Muscle of leg (tissue), 11 donors: ENCODE measurements around the gene TGFBR3. TPM values are rescaled to one million over a fixed set of nuclear protein-coding genes. Genes with fewer than 3 reads are reported as not detected.

Experiments used
- DNase-seq: peaks from one replicate; pipeline ENCODE4 v3.0.0; 2013
- H3K27ac ChIP-seq: one replicate; pipeline ENCODE4 v1.5.1; 2013; ENCODE audit warnings: mild to moderate bottlenecking, low read length, control low read depth
- H3K27me3 ChIP-seq: one replicate; pipeline ENCODE4 v1.6.1; 2013; ENCODE audit warnings: low read length; ENCODE audit not compliant: control insufficient read depth, insufficient read depth
- H3K36me3 ChIP-seq: one replicate; pipeline ENCODE4 v1.6.1; 2013; ENCODE audit warnings: low read length; ENCODE audit not compliant: control insufficient read depth, insufficient read depth
- H3K4me1 ChIP-seq: one replicate; pipeline ENCODE4 v1.6.1; 2013; ENCODE audit warnings: low read length; ENCODE audit not compliant: control insufficient read depth, insufficient read depth
- H3K4me3 ChIP-seq: one replicate; pipeline ENCODE4 v1.5.1; 2013; ENCODE audit warnings: low read length, control low read depth
- H3K9me3 ChIP-seq: replicated peaks from 2 replicates; pipeline ENCODE4 v1.6.1; 2013; ENCODE audit warnings: low read depth, low read length; ENCODE audit not compliant: control insufficient read depth
- WGBS: methylation state at CpG from one replicate; pipeline ENCODE4 v1.1.5; 2013; ENCODE audit warnings: missing lambda C conversion rate; ENCODE audit not compliant: insufficient coverage; 5-methylcytosine and 5-hydroxymethylcytosine counted together
- polyA plus RNA-seq, 8 donors: library from polyadenylated mRNA; unstranded; fragments of 120-200 nt; gene quantifications; one replicate each; pipeline versions ENCODE4 v1.2.1 to v1.2.3, GENCODE V29; 2013; ENCODE audit warnings: inconsistent platforms in 1 of 8, low replicate concordance in 1 of 8; ENCODE audit not compliant: insufficient read length in 8 of 8, insufficient read depth in 1 of 8
- total RNA-seq: library from RNA; stranded (reverse); fragments of 120-200 nt; gene quantifications from one replicate; pipeline ENCODE4 v1.2.4, GENCODE V29; 2013

The TGFBR3 gene
- total and polyA plus RNA-seq, 9 donors: 20.5 to 45.4 (median 25.3) TPM

DNA sequence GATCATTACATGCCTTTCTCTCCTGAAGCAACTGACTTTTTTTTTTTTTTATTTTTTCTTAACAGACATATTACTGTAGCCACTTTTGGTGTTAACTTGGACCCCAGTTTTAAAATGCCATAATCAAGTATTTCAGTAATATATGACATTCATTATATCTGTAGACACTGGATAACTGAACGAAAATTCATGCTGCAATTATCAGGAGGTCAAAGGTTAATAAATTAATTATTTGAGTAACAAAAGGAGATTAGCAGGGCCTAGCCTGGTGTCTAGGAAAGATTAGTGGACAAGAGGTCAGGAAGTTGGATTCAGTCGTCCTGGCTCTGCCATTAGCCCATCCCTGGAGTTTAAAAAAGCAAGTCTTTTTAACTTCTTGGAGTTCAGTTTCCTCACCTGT lies 168.1 kb downstream of the TGFBR3 start:
- Histone ChIP-seq H3K4me1 (peaks cover 10% of the 10 kb centered on the region), H3K36me3 (peaks cover 44% of the 10 kb centered on the region), H3K4me3 (no peak overlapping the region), H3K9me3 (no peaks in the 10 kb centered on the region), H3K27me3 (no peaks in the 10 kb centered on the region), H3K27ac (no peak overlapping the region)
- no CpG with 5 or more reads among the region's 2 CpGs for WGBS
- DNase-seq: no peak

DNA sequence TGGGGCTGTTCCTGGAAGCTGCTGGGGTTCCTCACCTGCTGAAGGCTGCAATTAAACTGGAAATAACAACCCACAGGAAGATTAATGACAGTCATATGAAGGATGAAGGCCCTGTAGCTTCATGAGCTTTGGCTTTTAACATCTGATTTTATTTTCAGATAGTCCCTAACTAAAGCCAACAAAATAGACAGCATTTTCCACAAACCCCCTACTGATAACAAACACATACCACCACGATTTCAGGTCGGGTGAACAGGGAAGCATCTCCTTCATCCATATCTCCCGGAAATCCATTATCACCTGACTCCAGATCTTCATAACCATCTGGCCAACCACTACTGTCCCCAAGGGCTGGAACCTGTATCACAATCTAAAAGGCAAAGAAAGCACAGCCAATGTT lies 169.6 kb downstream of the TGFBR3 start:
- DNase-seq: no peak
- 77% methylated on average over 3 of the region's 3 CpGs for WGBS
- H3K27ac ChIP-seq: no peak overlapping the region
- H3K9me3 ChIP-seq: no peaks in the 10 kb centered on the region
- H3K36me3 ChIP-seq: peaks cover 51% of the 10 kb centered on the region
- H3K4me3 ChIP-seq: no peak overlapping the region
- H3K27me3 ChIP-seq: no peaks in the 10 kb centered on the region
- H3K4me1 ChIP-seq: peaks cover 15% of the 10 kb centered on the region

DNA sequence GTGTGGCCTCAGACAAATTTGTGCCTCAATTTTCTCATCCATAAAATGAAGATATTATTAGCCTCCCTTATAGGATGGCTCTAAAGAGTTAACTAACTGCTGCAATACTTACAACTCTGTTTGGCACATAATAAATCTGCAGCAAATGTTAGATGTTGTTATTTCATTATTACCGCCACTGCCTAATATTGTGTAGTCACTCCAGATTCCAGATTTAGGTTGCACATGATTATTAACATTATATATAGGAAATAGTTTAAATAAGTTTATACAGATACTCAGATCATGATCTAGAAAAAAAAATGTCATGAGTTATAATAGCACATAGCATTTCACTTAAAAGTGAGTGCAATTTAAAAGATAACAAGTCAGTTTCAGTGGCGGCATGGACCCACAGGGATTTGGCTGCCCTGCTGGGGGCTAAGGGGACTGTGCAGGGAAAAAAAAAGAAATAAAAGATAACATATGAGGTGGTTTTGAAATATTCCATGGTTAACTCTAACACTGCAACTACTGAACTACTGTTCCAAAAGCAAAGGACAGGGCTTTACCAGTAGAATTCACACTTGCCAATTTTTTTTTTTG lies 170.4 kb downstream of the TGFBR3 start:
- H3K4me3 ChIP-seq: no peak overlapping the region
- H3K4me1 ChIP-seq: peaks cover 15% of the 10 kb centered on the region
- no CpG with 5 or more reads among the region's 2 CpGs for WGBS
- H3K27ac ChIP-seq: no peak overlapping the region
- H3K27me3 ChIP-seq: no peaks in the 10 kb centered on the region
- H3K9me3 ChIP-seq: no peaks in the 10 kb centered on the region
- no peak for DNase-seq
- peaks cover 52% of the 10 kb centered on the region for H3K36me3 ChIP-seq

DNA sequence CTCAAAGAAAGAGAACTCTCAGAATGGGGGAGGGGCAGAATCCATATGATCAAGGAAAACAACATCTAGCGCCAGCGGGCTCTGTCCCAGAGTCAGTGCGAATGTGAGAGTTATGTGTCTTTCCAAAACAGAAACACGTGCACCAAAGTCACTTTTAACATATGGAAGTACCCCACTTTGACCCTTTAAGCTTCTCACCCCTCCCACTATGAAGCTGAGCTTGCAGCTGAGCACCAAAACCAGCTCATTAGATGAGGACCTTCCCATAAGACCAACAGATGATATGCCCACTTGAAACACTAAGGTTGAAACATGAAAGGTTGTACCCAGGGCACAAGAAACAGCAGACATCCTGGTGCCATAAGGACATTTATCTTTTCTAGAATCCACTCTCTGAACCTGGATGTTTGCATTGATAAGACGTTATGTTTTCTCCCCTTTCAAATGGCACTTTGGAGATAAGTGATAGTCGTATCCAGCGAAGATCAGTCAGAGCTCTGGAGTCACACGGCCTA lies 171.0 kb downstream of the TGFBR3 start:
- 75% methylated on average over 2 of the region's 8 CpGs for WGBS
- no peak for DNase-seq
- Histone ChIP-seq H3K4me1 (peaks cover 15% of the 10 kb centered on the region), H3K27me3 (no peaks in the 10 kb centered on the region), H3K9me3 (no peaks in the 10 kb centered on the region), H3K4me3 (no peak overlapping the region), H3K36me3 (peaks cover 50% of the 10 kb centered on the region), H3K27ac (no peak overlapping the region)

DNA sequence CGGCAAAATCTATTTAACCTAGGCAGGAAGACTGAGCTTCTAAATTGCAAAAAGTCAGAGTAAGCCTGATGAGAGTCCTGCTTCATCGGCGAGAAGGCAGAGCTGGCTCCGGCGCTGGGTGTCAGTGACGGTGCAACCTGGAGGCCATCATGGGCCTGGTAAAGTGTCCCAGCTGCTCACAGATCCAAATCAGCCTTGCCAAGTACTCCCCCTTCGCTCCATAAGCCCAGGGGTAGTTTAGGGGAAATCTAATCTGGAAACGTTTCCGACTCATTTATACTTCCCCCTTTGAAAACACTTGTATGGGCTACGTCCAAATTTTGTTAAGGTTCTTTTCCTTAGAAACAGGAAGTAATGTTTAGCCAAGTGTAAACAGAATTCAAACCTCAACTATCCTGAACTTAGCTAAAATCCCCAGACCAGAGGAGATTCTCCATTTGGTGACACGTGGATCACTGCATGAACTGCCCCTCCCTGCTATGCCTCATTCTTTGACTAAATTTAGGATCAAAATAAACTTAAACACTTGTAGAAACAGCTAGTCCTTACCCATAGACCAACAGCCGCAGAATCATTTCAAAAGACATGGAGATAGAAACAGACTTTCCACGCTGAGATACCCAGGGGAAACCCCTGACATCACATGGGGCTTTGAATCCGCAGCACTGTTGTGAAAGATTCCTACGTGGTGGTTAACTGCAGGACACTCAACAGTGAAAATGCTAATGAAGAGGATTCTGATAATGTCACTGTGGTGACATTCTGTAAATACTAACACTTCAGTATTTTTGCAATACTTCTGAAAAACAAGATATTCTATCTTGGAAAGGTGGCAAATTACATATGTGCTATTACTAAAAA lies 172.7 kb downstream of the TGFBR3 start:
- H3K9me3 ChIP-seq: no peaks in the 10 kb centered on the region
- DNase-seq: peak; percentile 85
- WGBS: 15% methylated on average over 4 of the region's 15 CpGs
- no peak overlapping the region for H3K4me3 ChIP-seq
- peaks cover 19% of the 10 kb centered on the region for H3K4me1 ChIP-seq
- no peaks in the 10 kb centered on the region for H3K27me3 ChIP-seq
- H3K36me3 ChIP-seq: peaks cover 48% of the 10 kb centered on the region
- H3K27ac ChIP-seq: peak overlapping the region; percentile 87

DNA sequence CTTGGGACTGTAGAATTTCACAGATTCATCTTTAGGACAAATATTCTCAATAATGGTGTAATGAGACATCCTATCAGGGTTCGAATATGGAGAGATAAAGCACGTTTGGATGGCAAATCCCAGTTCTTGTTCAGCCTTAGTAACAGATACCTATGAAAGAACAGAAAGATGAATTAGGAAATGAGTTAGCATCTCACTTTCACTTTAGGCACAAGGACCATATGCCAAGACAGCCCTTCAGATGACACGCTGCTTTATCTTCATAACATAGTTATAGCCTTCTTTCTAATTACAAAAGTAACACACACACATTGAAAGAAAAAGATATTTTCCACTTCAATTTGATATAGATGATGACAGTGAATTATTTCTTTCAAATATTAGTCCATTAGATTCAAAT lies 173.6 kb downstream of the TGFBR3 start:
- Histone ChIP-seq H3K4me3 (no peak overlapping the region), H3K9me3 (no peaks in the 10 kb centered on the region), H3K4me1 (peaks cover 23% of the 10 kb centered on the region), H3K27me3 (no peaks in the 10 kb centered on the region), H3K36me3 (peaks cover 52% of the 10 kb centered on the region), H3K27ac (peak overlapping the region; percentile 87)
- WGBS: no CpG with 5 or more reads among the region's 3 CpGs
- DNase-seq: no peak

DNA sequence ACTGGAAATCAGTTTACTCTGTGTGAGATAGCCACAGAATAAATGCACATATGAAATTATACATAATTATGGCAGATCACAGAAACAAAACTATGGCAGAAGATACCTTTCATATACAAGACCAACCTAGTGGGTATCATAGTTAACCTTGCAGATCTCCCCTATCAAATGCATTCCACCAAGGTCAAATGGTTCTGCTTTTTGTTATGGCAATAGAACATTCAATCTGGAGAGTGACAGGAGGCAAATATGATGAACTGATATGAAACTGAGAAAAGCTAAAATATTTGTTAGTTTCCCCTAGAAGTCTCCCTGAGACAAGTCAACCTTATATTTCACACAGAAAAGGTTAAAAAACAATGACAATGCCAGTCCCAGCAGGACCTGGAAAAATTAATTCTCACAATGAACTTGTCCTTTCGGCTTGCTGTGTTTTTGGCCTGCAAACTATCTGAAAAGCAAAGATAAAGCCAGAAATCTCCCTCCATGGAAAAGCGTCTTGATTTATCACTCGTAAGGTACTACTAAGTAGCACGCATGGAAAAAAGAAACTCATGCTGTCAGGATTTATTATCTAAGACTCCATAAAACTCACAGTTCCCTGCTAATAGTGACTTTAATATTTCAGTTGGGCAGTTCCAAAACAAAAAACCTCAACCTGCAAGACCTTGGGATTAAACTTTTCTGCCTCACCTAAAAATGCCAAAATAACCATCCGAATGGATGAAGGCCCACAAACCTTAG lies 174.3 kb downstream of the TGFBR3 start:
- Histone ChIP-seq H3K9me3 (no peaks in the 10 kb centered on the region), H3K4me3 (no peak overlapping the region), H3K27me3 (no peaks in the 10 kb centered on the region), H3K4me1 (peaks cover 27% of the 10 kb centered on the region), H3K27ac (no peak overlapping the region), H3K36me3 (peaks cover 57% of the 10 kb centered on the region)
- 83% methylated on average over 1 of the region's 5 CpGs for WGBS
- no peak for DNase-seq

DNA sequence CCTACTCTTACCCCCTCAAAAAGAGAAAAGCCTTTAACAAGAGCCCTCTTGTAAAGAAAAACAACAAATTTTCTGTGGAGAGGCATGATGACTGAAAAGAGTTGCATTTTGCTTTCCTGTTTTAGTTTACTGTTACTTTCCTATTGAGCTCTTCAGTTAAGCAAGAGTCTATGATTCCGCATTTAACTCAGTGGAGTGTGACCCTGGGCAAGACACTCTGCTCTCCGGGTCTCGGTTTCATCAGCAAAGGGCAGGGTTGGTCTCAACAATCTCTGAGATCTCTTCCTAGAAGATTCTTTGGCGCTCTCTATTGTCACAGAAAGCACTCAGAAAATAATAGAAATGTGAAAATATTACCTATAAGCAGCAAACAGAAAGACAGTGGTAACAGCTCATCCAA lies 175.7 kb downstream of the TGFBR3 start:
- Histone ChIP-seq H3K27ac (no peak overlapping the region), H3K4me3 (no peak overlapping the region), H3K9me3 (no peaks in the 10 kb centered on the region), H3K36me3 (peaks cover 51% of the 10 kb centered on the region), H3K27me3 (no peaks in the 10 kb centered on the region), H3K4me1 (peaks cover 27% of the 10 kb centered on the region)
- 70% methylated on average over 2 of the region's 4 CpGs for whole genome bisulfite sequencing
- no peak for DNase-seq

DNA sequence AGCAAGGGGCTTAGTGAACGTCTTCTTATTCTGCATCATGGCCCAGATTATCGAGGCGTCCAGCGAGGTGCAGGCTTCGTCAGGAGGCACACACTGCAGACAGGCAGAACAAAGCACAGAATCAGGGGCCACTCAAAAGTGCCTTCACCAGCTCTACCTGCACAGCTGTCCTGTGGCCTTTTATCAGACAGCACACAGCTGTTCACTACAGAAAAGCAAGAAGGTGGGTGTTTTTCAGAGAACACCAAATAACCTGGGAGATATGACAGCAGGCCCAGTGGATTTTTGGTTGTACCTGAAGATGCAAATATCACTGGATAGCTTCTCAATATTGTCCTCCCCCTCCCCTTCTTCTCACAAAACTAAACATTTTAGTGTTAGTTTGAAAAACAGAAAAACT lies 177.3 kb downstream of the TGFBR3 start:
- Histone ChIP-seq H3K27me3 (no peaks in the 10 kb centered on the region), H3K36me3 (peaks cover 47% of the 10 kb centered on the region), H3K9me3 (no peaks in the 10 kb centered on the region), H3K4me1 (peaks cover 30% of the 10 kb centered on the region), H3K27ac (no peak overlapping the region), H3K4me3 (no peak overlapping the region)
- WGBS: 86% methylated on average over 5 of the region's 5 CpGs
- no peak for DNase-seq

DNA sequence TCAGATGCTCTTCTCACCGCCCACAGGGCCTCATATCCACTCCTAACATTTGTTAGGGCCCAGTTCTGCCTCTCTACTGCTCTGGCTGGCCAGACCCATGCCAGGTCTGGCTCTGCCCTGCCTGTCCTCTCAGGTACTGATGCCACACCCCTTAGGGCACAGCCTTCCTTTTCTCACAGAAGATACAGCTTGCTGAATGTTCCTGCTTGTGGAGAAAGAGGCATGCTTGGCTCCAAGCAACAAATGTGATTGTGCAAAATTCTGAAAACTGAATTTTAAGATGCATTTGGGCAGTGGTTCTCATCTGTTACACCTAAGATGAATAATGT lies 178.1 kb downstream of the TGFBR3 start:
- DNase-seq: no peak
- Histone ChIP-seq H3K4me3 (no peak overlapping the region), H3K4me1 (peaks cover 23% of the 10 kb centered on the region), H3K36me3 (peaks cover 47% of the 10 kb centered on the region), H3K27ac (peak overlapping the region; percentile 68), H3K27me3 (no peaks in the 10 kb centered on the region), H3K9me3 (no peaks in the 10 kb centered on the region)
- WGBS: 82% methylated on average over 1 of the region's 1 CpG
